Lower leg skin (tissue), 4 donors: ENCODE results near the gene FMO2. TPM values are rescaled to one million over a fixed set of nuclear protein-coding genes. Genes with fewer than 3 reads are reported as not detected.

Experiments used
- DNase-seq, 2 donors: peaks; one replicate each; pipeline ENCODE4 v3.0.0-alpha.2; 2019; ENCODE audit warnings: low spot score in 2 of 2
- H3K4me3 ChIP-seq: fragments of 200-600 bp; sonication (generic); 2 replicates; pipeline ENCODE4 v1.5.1; 2017; ENCODE audit warnings: mild to moderate bottlenecking, low read depth; ENCODE audit not compliant: poor library complexity, severe bottlenecking
- POLR2A ChIP-seq, 2 donors: fragments of 450-650 bp; IDR thresholded peaks; one replicate each; pipeline ENCODE4 v1.6.1; 2016 to 2017; ENCODE audit warnings: antibody characterized with exemption in 2 of 2, mild to moderate bottlenecking in 1 of 2, moderate library complexity in 1 of 2
- WGBS, 2 donors: methylation state at CpG; one replicate each; pipeline ENCODE4 v1.1.5; 2018; 5-methylcytosine and 5-hydroxymethylcytosine counted together
- intact Hi-C: fragments of 100-400 bp; cut with DNase I; formaldehyde crosslinking; loops from one replicate; pipeline ENCODE4 v1.15.0; 2023; ENCODE audit warnings: low total_unique reads
- total RNA-seq, 4 donors: library from RNA; depleted of rRNA; stranded (reverse); fragments of >200 nt; gene quantifications; one replicate each; pipeline ENCODE4 v1.1.0, GENCODE V29; 2016
- TF ChIP-seq, protein P1 (sequence below), 3 donors: fragments of 450-650 bp; IDR thresholded peaks; one replicate each; pipeline ENCODE4 v1.5.1; 2016; ENCODE audit warnings: antibody characterized with exemption in 3 of 3, mild to moderate bottlenecking in 3 of 3, moderate library complexity in 2 of 3

FMO2 gene
- total RNA-seq, 4 donors from 2014 or later, result 2.5 to 11.1 (median 9.8) TPM

- no peak overlapping the region for H3K4me3 ChIP-seq
- WGBS, 2 donors, result 90 to 94% methylated on average over 4 of the region's 4 CpGs
- TF ChIP-seq, protein P1, sequence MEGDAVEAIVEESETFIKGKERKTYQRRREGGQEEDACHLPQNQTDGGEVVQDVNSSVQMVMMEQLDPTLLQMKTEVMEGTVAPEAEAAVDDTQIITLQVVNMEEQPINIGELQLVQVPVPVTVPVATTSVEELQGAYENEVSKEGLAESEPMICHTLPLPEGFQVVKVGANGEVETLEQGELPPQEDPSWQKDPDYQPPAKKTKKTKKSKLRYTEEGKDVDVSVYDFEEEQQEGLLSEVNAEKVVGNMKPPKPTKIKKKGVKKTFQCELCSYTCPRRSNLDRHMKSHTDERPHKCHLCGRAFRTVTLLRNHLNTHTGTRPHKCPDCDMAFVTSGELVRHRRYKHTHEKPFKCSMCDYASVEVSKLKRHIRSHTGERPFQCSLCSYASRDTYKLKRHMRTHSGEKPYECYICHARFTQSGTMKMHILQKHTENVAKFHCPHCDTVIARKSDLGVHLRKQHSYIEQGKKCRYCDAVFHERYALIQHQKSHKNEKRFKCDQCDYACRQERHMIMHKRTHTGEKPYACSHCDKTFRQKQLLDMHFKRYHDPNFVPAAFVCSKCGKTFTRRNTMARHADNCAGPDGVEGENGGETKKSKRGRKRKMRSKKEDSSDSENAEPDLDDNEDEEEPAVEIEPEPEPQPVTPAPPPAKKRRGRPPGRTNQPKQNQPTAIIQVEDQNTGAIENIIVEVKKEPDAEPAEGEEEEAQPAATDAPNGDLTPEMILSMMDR (IDR thresholded peaks at IDR 0.05), result no peak
- TF ChIP-seq POLR2A (IDR thresholded peaks at IDR 0.05), result no peak
- DNase-seq, result no peak
- intact Hi-C loops, result no loop called here
Measured at GRCh38 chr1:171177261-171177660, 7.8 kb upstream of the FMO2 start.

GRCh38 chr1:171179318-171180227 lies 5.5 kb upstream of the FMO2 start:
- no peak overlapping the region for H3K4me3 ChIP-seq
- intact Hi-C loops, result no loop called here
- DNase-seq, result no peak
- WGBS, 2 donors, result 77 to 80% methylated on average over 5 of the region's 5 CpGs
- no peak for TF ChIP-seq POLR2A (IDR thresholded peaks at IDR 0.05)
- TF ChIP-seq, protein P1 (IDR thresholded peaks at IDR 0.05), result no peak

DNA sequence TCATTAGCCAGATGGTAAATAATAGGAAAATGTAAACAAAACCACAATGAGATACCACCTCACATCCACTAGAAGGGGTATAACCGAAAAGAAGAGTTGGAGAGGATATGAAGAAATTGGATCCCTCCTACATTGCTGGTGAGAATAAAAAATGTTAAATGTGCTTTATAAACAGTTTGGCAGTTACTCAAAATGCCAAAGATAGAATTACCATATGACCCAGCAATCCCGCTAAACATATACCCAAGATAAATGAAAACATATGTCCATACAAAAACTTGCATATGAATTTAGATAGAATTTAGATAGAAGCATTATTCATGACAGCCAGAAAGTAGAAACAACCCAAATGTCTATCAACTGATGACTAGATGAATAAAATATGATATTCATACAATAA lies 4.4 kb upstream of the FMO2 start:
- no peak for DNase-seq
- 69 to 79% methylated on average over 2 of the region's 2 CpGs for WGBS, 2 donors

DNA sequence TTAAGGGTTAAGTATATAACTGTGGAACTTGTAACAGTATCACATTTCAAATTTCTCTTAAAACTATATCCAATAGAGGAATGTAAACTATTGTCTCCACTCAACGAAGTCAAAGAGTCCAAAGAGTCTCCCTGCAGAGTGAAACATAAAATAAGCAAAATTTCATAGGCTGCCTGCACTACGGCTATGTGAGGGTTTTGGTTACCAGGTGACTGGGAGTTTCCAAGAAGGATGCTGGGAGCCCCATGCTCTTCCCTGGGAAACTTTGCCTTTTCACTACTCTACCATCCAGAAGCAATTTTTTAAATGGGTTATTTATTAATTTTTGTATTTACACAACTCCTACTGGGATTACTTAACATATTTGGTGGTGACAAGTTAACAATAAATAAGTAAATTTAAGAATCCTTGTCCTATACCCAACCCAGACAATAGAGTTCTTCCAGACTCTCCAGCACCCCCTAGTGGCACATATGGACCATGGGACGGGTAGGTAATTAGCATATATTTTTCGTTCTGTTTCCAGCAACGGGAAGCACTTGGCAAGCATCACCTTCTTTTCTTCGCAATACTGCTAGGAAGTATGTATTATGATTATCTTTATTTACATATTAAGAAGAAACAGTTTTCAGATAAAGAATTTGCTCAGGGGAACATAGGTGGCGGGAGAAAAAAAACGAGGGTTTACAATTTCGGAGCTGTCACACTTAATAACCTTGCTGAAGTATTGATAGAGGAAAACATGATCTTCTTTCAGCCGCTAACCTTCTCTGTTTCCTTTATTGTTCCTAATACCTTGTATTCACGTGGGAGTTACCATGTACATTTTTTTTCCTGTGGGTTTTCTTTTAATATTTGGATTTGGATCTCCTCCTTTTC lies 3.5 kb downstream of the FMO2 start:
- TF ChIP-seq POLR2A (IDR thresholded peaks at IDR 0.05), result no peak
- TF ChIP-seq, protein P1 (IDR thresholded peaks at IDR 0.05), result no peak
- no peak overlapping the region for H3K4me3 ChIP-seq
- DNase-seq, result peak in 1 of 2 donors; percentile 34
- intact Hi-C loops, result no loop called here
- WGBS, 2 donors, result 29 to 33% methylated on average over 11 of the region's 11 CpGs

More for the DNA sequence above, 4.4 kb upstream of the FMO2 start:
- no peak overlapping the region for H3K4me3 ChIP-seq
- TF ChIP-seq, protein P1 (IDR thresholded peaks at IDR 0.05), result no peak
- no peak for TF ChIP-seq POLR2A (IDR thresholded peaks at IDR 0.05)
- intact Hi-C loops, result no loop called here

DNA sequence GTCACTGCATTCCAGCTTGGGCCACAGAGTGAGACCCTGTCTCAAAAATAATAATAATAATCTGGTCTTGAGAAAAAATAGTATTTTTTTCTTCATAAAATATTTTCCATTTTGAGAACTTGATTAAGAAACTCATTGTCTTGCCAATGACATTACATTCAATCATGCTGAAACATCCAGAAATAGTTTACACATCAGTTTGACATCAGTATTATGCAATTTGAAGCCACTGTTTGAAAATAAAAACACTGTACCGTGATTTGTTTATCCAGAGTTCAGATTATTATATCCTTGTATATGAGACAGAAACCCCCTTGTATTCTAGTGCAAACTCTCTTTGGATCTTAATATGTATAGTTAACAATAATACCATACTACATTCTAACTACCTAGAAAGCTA lies 6.9 kb downstream of the FMO2 start:
- intact Hi-C loops, result no loop called here
- TF ChIP-seq POLR2A (IDR thresholded peaks at IDR 0.05), result no peak
- TF ChIP-seq, protein P1 (IDR thresholded peaks at IDR 0.05), result no peak
- no peak for DNase-seq
- no peak overlapping the region for H3K4me3 ChIP-seq
- 60 to 64% methylated on average over 1 of the region's 1 CpG for WGBS, 2 donors
